Heart left ventricle (tissue), 16 donors: ENCODE results near the gene RAD51B. TPM values are rescaled to one million over a fixed set of nuclear protein-coding genes. Genes with fewer than 3 reads are reported as not detected.

Experiments used
- ATAC-seq, 4 donors: fragments of 200-7000 bp; cut with Tn5 transposase; one replicate each; pipeline ENCODE4 v1.9.1; 2020 to 2022; ENCODE audit warnings: moderate library complexity in 4 of 4, mild to moderate bottlenecking in 3 of 4, moderate number of reproducible peaks in 1 of 4
- DNase-seq, 5 donors: peaks; one replicate each; pipeline ENCODE4 v3.0.0-alpha.2; 2020
- H3K27ac ChIP-seq, 12 donors: fragments of 200-600 bp; sonication (generic) in 4 of 12; one replicate each; pipeline versions ENCODE4 v1.5.0 to v1.8.0; 2016 to 2022; ENCODE audit warnings: mild to moderate bottlenecking in 2 of 12
- H3K27me3 ChIP-seq, 9 donors: fragments of 200-600 bp; sonication (generic) in 2 of 9; one replicate each; pipeline versions ENCODE4 v1.5.1 to v1.8.0; 2016 to 2022; ENCODE audit warnings: mild to moderate bottlenecking in 3 of 9
- H3K36me3 ChIP-seq, 9 donors: fragments of 200-600 bp; sonication (generic) in 2 of 9; one replicate each; pipeline versions ENCODE4 v1.5.0 to v1.8.0; 2018 to 2022; ENCODE audit warnings: mild to moderate bottlenecking in 2 of 9
- H3K4me1 ChIP-seq, 12 donors: fragments of 200-600 bp; sonication (generic) in 4 of 12; one replicate each; pipeline versions ENCODE4 v1.5.0 to v1.8.0; 2016 to 2022; ENCODE audit warnings: mild to moderate bottlenecking in 3 of 12
- H3K4me3 ChIP-seq, 12 donors: fragments of 200-600 bp; sonication (generic) in 4 of 12; one replicate each; pipeline versions ENCODE4 v1.5.0 to v1.8.0; 2017 to 2022; ENCODE audit warnings: mild to moderate bottlenecking in 9 of 12, moderate library complexity in 4 of 12
- H3K9me3 ChIP-seq, 12 donors: fragments of 200-600 bp; sonication (generic) in 4 of 12; one replicate each; pipeline versions ENCODE4 v1.5.0 to v1.8.0; 2016 to 2022; ENCODE audit warnings: mild to moderate bottlenecking in 1 of 12
- POLR2A ChIP-seq, 2 donors: fragments of 450-650 bp; IDR thresholded peaks; one replicate each; pipeline ENCODE4 v1.6.1; 2017; ENCODE audit warnings: antibody characterized with exemption in 2 of 2, mild to moderate bottlenecking in 2 of 2, moderate library complexity in 2 of 2
- WGBS, 4 donors: extraction: QIAGEN DNeasy Blood & Tissue Kit in 2 of 4; methylation state at CpG; one replicate each; pipeline versions ENCODE4 v1.1.5 to v1.1.7; 2013 to 2018; 5-methylcytosine and 5-hydroxymethylcytosine counted together
- intact Hi-C, 10 donors: fragments of 100-400 bp; cut with DNase I; formaldehyde crosslinking; loops; one replicate each; pipeline versions ENCODE4 v1.11.1 to v1.14.2; 2022
- polyA plus RNA-seq, 2 donors: library from polyadenylated mRNA; stranded (reverse); fragments of 200-250 nt; gene quantifications; one replicate each; pipeline ENCODE4 v1.2.3, GENCODE V29; 2013
- total RNA-seq, 9 donors: library from RNA; depleted of rRNA in 2 of 9; stranded (reverse); fragments of >200 nt in 2 of 9; fragmentation: NEBNext Ultra II Directional in 3 of 9; extraction: Animal tissue kit (Norgen Biotek cat#: 25700) in 3 of 9; gene quantifications; one replicate each; pipeline versions ENCODE4 v1.1.0 to v1.2.4, GENCODE V29; 2016 to 2023
- TF ChIP-seq, protein P1 (sequence below), 12 donors: fragments of 200-600 bp; sonication (generic) in 4 of 12; IDR thresholded peaks; one replicate each; pipeline versions ENCODE4 v1.5.0 to v1.8.0; 2018 to 2022; ENCODE audit warnings: antibody characterized with exemption in 12 of 12, mild to moderate bottlenecking in 5 of 12
- donor health status: ischemic (EF 13 %, LVEDD 7.1; RV severe dilation, severe dysfunction).
- donor health status: healthy with polysubstance abuse.
- donor health status: DM: no; HTN: yes; CAD: no.
- donor health status: DM: no; HTN: no; CAD: no.
- donor health status: ischemic (EF 25% LVEDD 6.9; RV normal size, moderate dysfunction).
- donor health status: ischemic (EF 25% LVEDD 5.7; RV mildly dilated, moderate dysfunction).
- donor health status: healthy.
- donor health status: DM: yes; HTN: yes; CAD: no.
- donor health status: ischemic (EF 35%, LVEDD 5.7; RV mildly dilated, moderate dysfunction).
- donor health status: nonischemic (EF 11% LVEDD 7.7; RV severe dilation, severe dysfunction).
- donor health status: DM: yes; HTN: yes; CAD: no.
- donor health status: PGD.
- donor health status: ischemic (EF 29% LVEDD 5.4; RV normal size, mild dysfunction).
- donor health status: nonischemic (EF 23%, LVEDD 6.1; RV moderate dilation, normal function).

The RAD51B gene
- total and polyA plus RNA-seq, 11 donors = 1.3 to 11.3 (median 3.2) TPM

- ATAC-seq = peak; percentile 40 to 76 (median 72)
- 62 to 70% (median 66%) methylated on average over 4 of the region's 4 CpGs for WGBS, 4 donors
- H3K4me3 ChIP-seq = no peak overlapping the region
- peak in 4 of 5 donors; percentile 39 to 58 (median 42) for DNase-seq
- no peaks in the 10 kb centered on the region for H3K27me3 ChIP-seq
- no peaks in the 10 kb centered on the region for H3K9me3 ChIP-seq
- no peaks in the 10 kb centered on the region for H3K36me3 ChIP-seq
- H3K4me1 ChIP-seq = peaks cover 4 to 75% (median 42%) of the 10 kb centered on the region in 12 donors
- intact Hi-C loops = loop anchor here in 5 of 10 donors (5.0 to 10.0 kb wide), 5 partner anchors 131 to 403 kb away; partner anchors contain the start of gene ZFP36L1 (in 2 of the 5)
- TF ChIP-seq POLR2A (IDR thresholded peaks at IDR 0.05) = no peak
- TF ChIP-seq, protein P1, sequence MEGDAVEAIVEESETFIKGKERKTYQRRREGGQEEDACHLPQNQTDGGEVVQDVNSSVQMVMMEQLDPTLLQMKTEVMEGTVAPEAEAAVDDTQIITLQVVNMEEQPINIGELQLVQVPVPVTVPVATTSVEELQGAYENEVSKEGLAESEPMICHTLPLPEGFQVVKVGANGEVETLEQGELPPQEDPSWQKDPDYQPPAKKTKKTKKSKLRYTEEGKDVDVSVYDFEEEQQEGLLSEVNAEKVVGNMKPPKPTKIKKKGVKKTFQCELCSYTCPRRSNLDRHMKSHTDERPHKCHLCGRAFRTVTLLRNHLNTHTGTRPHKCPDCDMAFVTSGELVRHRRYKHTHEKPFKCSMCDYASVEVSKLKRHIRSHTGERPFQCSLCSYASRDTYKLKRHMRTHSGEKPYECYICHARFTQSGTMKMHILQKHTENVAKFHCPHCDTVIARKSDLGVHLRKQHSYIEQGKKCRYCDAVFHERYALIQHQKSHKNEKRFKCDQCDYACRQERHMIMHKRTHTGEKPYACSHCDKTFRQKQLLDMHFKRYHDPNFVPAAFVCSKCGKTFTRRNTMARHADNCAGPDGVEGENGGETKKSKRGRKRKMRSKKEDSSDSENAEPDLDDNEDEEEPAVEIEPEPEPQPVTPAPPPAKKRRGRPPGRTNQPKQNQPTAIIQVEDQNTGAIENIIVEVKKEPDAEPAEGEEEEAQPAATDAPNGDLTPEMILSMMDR (IDR thresholded peaks at IDR 0.05) = no peak
- H3K27ac ChIP-seq = peak overlapping the region; percentile 46 to 92 (median 66)
Measured at GRCh38 chr14:68391311-68392014, 571.9 kb downstream of the RAD51B start.

DNA sequence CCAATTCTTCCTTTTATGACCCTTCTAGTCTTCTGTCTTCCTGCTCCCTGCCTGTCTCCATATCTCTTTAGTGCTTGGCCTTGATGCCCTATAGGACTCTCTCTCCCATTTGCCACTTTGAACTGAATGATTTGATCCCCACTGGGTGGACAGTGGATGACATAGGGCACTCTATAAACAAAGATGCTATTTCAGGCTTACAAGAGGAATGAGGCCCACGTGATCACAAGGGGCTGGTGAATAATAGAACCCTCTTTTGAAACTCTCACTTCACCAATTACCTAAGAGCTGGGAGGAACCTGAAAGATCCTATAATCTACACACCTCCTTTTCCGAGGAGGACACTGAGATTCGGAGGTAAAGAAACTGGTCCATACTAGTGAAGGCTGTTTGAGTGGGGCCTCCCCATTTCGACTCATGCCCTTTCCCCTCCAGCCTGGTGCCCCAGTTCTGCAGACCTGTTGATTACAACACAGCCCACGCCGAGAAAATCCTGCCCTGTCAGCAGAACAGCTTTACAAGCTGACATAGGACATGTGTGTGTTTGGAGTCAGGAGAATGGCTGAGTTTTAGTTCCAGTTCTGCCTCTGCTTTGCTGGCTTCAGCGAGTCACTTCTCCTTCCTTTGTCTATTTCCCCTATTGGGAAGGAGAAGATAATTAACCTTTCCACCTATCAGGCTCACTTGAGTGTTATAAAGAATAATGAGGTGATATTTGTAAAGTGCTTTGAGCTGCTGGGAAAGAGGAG lies 573.0 kb downstream of the RAD51B start:
- Histone ChIP-seq H3K9me3 (no peaks in the 10 kb centered on the region), H3K4me3 (no peak overlapping the region), H3K27ac (peak overlapping the region; percentile 46 to 92 (median 66)), H3K4me1 (peaks cover 4 to 75% (median 31%) of the 10 kb centered on the region in 12 donors), H3K36me3 (no peaks in the 10 kb centered on the region), H3K27me3 (no peaks in the 10 kb centered on the region)
- ATAC-seq (peak in 3 of 4 donors; percentile 47 to 52 (median 50)), DNase-seq (peak; percentile 62 to 80 (median 73))
- intact Hi-C loops = loop anchor here in 5 of 10 donors (5.0 to 10.0 kb wide), 5 partner anchors 130 to 402 kb away; partner anchors contain the start of gene ZFP36L1 (in 2 of the 5)
- TF ChIP-seq, protein P1 (IDR thresholded peaks at IDR 0.05) = no peak
- TF ChIP-seq POLR2A (IDR thresholded peaks at IDR 0.05) = no peak
- WGBS, 4 donors = 39 to 56% (median 51%) methylated on average over 7 of the region's 7 CpGs

- WGBS, 4 donors = 91 to 95% (median 92%) methylated on average over 7 of the region's 7 CpGs
- TF ChIP-seq POLR2A (IDR thresholded peaks at IDR 0.05) = no peak
- TF ChIP-seq, protein P1 (IDR thresholded peaks at IDR 0.05) = no peak
Measured at GRCh38 chr14:68393259-68393658, 573.7 kb downstream of the RAD51B start.

More at GRCh38 chr14:68393259-68393658, 573.7 kb downstream of the RAD51B start:
- Histone ChIP-seq H3K27me3 (no peaks in the 10 kb centered on the region), H3K4me1 (peaks cover 4 to 81% (median 30%) of the 10 kb centered on the region in 12 donors), H3K27ac (peak overlapping the region in 11 of 12 donors; percentile 5 to 92 (median 68)), H3K9me3 (no peaks in the 10 kb centered on the region), H3K4me3 (no peak overlapping the region), H3K36me3 (no peaks in the 10 kb centered on the region)
- intact Hi-C loops = loop anchor here in 5 of 10 donors (5.0 to 10.0 kb wide), 5 partner anchors 129 to 402 kb away; partner anchors contain the start of gene ZFP36L1 (in 2 of the 5)
- ATAC-seq (no peak), DNase-seq (no peak)
